ENCODE measurements around the gene CNTN4.

Gene CNTN4

GRCh38 chr3:2172561-2173171 is 74.0 kb downstream of the CNTN4 start:
- Histone ChIP-seq H3K36me3 (no peaks in the 10 kb centered on the region), H3K4me2 (no peak overlapping the region), H3K27ac (no peak overlapping the region), H3K9ac (no peak overlapping the region), H4K20me1 (no peaks in the 10 kb centered on the region), H3K9me3 (replicated peaks in 1 of 11) (no peaks in the 10 kb centered on the region; a peak in 1 of 22 replicates), H3K4me1 (no peaks in the 10 kb centered on the region), H3K27me3 (no peaks in the 10 kb centered on the region), H3K4me3 (no peak overlapping the region)
- no peak for TF ChIP-seq Cebpa-rat (IDR thresholded peaks at IDR 0.05)

GRCh38 chr3:2180634-2181033 is 82.0 kb downstream of the CNTN4 start:
- H3K9me3 ChIP-seq (replicated peaks in 1 of 11) = no peaks in the 10 kb centered on the region
- no peak overlapping the region for H3K4me3 ChIP-seq
- no peaks in the 10 kb centered on the region for H3K27me3 ChIP-seq
- no peak for TF ChIP-seq Cebpa-rat (IDR thresholded peaks at IDR 0.05)
- H3K4me1 ChIP-seq = no peaks in the 10 kb centered on the region
- no peak overlapping the region for H3K4me2 ChIP-seq
- H3K36me3 ChIP-seq = no peaks in the 10 kb centered on the region
- H3K27ac ChIP-seq = no peak overlapping the region
- no peaks in the 10 kb centered on the region for H4K20me1 ChIP-seq
- H3K9ac ChIP-seq = no peak overlapping the region

- Histone ChIP-seq H3K27ac (no peak overlapping the region), H4K20me1 (no peaks in the 10 kb centered on the region), H3K9ac (no peak overlapping the region), H3K4me2 (no peak overlapping the region), H3K4me3 (no peak overlapping the region), H3K4me1 (no peaks in the 10 kb centered on the region), H3K36me3 (no peaks in the 10 kb centered on the region), H3K27me3 (no peaks in the 10 kb centered on the region), H3K9me3 (replicated peaks in 1 of 11) (no peaks in the 10 kb centered on the region)
- TF ChIP-seq Cebpa-rat (IDR thresholded peaks at IDR 0.05) = no peak
These were observed 100.2 kb downstream of the CNTN4 start for GRCh38 chr3:2198776-2199279.

- H3K4me1 ChIP-seq = no peaks in the 10 kb centered on the region
- H3K9ac ChIP-seq = no peak overlapping the region
- H4K20me1 ChIP-seq = no peaks in the 10 kb centered on the region
- H3K27ac ChIP-seq = no peak overlapping the region
- no peak overlapping the region for H3K4me3 ChIP-seq
- no peaks in the 10 kb centered on the region for H3K36me3 ChIP-seq
- H3K9me3 ChIP-seq (replicated peaks in 1 of 11) = no peaks in the 10 kb centered on the region
- H3K4me2 ChIP-seq = no peak overlapping the region
- TF ChIP-seq Cebpa-rat (IDR thresholded peaks at IDR 0.05) = no peak
- H3K27me3 ChIP-seq = no peaks in the 10 kb centered on the region
These were observed 105.4 kb downstream of the CNTN4 start for GRCh38 chr3:2204054-2204453.

GRCh38 chr3:2205692-2206091 is 107.0 kb downstream of the CNTN4 start:
- Histone ChIP-seq H3K27me3 (no peaks in the 10 kb centered on the region), H4K20me1 (no peaks in the 10 kb centered on the region), H3K4me3 (no peak overlapping the region), H3K9ac (no peak overlapping the region), H3K36me3 (no peaks in the 10 kb centered on the region), H3K9me3 (replicated peaks in 1 of 11) (no peaks in the 10 kb centered on the region), H3K27ac (no peak overlapping the region), H3K4me1 (no peaks in the 10 kb centered on the region), H3K4me2 (no peak overlapping the region)
- no peak for TF ChIP-seq Cebpa-rat (IDR thresholded peaks at IDR 0.05)

- Histone ChIP-seq H3K9ac (no peak overlapping the region), H3K4me2 (no peak overlapping the region), H3K36me3 (no peaks in the 10 kb centered on the region), H3K9me3 (replicated peaks in 1 of 11) (no peaks in the 10 kb centered on the region), H3K4me1 (no peaks in the 10 kb centered on the region), H3K27me3 (no peaks in the 10 kb centered on the region), H3K4me3 (no peak overlapping the region), H3K27ac (no peak overlapping the region), H4K20me1 (no peaks in the 10 kb centered on the region)
- TF ChIP-seq Cebpa-rat (IDR thresholded peaks at IDR 0.05) = no peak
These were observed 107.9 kb downstream of the CNTN4 start for GRCh38 chr3:2206536-2206935.

GRCh38 chr3:2211568-2211967 is 112.9 kb downstream of the CNTN4 start:
- H3K4me2 ChIP-seq = no peak overlapping the region; a peak in 1 of 22 replicates
- H3K27ac ChIP-seq = no peak overlapping the region
- no peaks in the 10 kb centered on the region for H3K36me3 ChIP-seq
- no peak for TF ChIP-seq Cebpa-rat (IDR thresholded peaks at IDR 0.05)
- H3K4me1 ChIP-seq = peaks cover 0 to 8% (median 0%) of the 10 kb centered on the region in 10 experiments; a peak in 4 of 20 replicates
- no peaks in the 10 kb centered on the region for H4K20me1 ChIP-seq
- H3K9ac ChIP-seq = no peak overlapping the region
- H3K4me3 ChIP-seq = no peak overlapping the region
- H3K9me3 ChIP-seq (replicated peaks in 1 of 11) = no peaks in the 10 kb centered on the region
- H3K27me3 ChIP-seq = no peaks in the 10 kb centered on the region

- peaks cover 0 to 8% (median 0%) of the 10 kb centered on the region in 10 experiments; a peak in 4 of 20 replicates for H3K4me1 ChIP-seq
- H3K36me3 ChIP-seq = no peaks in the 10 kb centered on the region
- H3K9me3 ChIP-seq (replicated peaks in 1 of 11) = no peaks in the 10 kb centered on the region
- H3K4me3 ChIP-seq = no peak overlapping the region
- no peak overlapping the region for H3K9ac ChIP-seq
- no peak overlapping the region for H3K27ac ChIP-seq
- H3K27me3 ChIP-seq = no peaks in the 10 kb centered on the region
- TF ChIP-seq Cebpa-rat (IDR thresholded peaks at IDR 0.05) = no peak
- H4K20me1 ChIP-seq = no peaks in the 10 kb centered on the region
- peak overlapping the region in 4 of 11 experiments; percentile 2 to 21 (median 18); a peak in 4 of 22 replicates for H3K4me2 ChIP-seq
These were observed 113.5 kb downstream of the CNTN4 start for GRCh38 chr3:2212206-2212605.

GRCh38 chr3:2218375-2218774 is 119.7 kb downstream of the CNTN4 start:
- Histone ChIP-seq H3K9me3 (replicated peaks in 1 of 11) (no peaks in the 10 kb centered on the region), H3K4me3 (no peak overlapping the region), H3K4me2 (no peak overlapping the region), H3K9ac (no peak overlapping the region), H3K36me3 (no peaks in the 10 kb centered on the region), H4K20me1 (no peaks in the 10 kb centered on the region), H3K27ac (no peak overlapping the region), H3K4me1 (no peaks in the 10 kb centered on the region), H3K27me3 (no peaks in the 10 kb centered on the region)
- no peak for TF ChIP-seq Cebpa-rat (IDR thresholded peaks at IDR 0.05)

- Histone ChIP-seq H3K4me1 (no peaks in the 10 kb centered on the region), H3K36me3 (no peaks in the 10 kb centered on the region), H3K9ac (no peak overlapping the region), H3K4me2 (no peak overlapping the region), H3K9me3 (replicated peaks in 1 of 11) (no peaks in the 10 kb centered on the region), H3K4me3 (no peak overlapping the region), H3K27me3 (no peaks in the 10 kb centered on the region), H4K20me1 (no peaks in the 10 kb centered on the region), H3K27ac (no peak overlapping the region)
- no peak for TF ChIP-seq Cebpa-rat (IDR thresholded peaks at IDR 0.05)
These were observed 120.2 kb downstream of the CNTN4 start for GRCh38 chr3:2218816-2219215.
